Suppressor macrophage treated with lipopolysaccharide for 1 hour (primary cell): ENCODE data around the gene ZNF593.
A peak's percentile ranks its signal among the peaks of the same experiment; 100 is the strongest.

Experiments
- DNase-seq, 3 donors: peaks; one replicate each; pipeline ENCODE4 v3.0.0-alpha.2; 2020 to 2022

The ZNF593 gene

DNA sequence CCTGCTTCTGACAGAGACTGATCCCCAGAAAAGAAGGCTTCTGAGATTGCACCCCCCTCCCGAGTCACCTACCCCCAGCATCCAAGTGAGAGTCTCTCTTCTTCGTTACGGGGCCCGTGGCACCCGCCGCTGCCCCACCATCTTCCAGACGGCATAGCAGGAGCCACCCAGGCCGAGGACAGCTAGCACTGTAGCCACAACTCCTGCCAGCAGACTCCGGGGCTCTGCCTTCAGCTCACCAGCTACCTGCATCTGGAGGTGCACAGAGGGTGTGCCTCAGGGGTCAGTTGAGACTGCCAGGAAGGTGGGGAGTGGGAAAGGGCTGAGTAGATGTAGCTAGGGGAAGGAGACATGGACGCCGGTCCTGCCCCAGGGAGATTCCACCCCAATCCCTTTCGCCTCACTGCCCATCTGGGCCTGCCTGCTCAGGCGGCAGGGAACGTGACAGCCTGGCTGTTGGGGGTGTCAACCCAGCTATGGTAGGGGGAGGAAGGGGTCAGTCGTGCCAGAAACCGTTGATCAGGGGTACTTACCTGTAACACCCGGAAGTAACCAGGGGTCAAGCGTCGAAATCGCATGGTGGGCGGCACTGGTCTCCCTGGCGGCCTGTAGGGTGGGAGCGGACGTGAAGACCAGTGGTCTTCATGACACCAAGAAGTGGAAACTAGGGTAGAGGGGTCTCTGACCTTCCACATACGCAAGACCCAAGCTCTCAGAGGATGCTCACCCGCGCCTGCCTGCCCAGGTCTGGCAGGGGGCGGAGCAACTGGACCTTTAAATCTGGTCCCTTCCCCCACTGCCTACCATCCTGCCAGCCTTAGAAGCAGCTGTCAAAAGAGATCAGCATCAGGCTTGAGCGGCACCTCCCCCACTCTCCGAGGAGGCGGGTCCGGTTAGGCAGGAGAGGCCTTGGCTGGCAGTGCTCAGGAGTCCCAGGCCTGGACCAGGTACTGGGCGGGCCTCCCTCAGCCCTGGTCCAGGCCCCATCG lies 1.7 kb downstream of the ZNF593 start, which contains the start of gene ZNF593OS:
Gene ZNF593OS, minus strand, starts transcription at position 749 of the 989 bp plus-strand sequence. Its CDS starts 171 bp downstream, at position 578.
- DNase-seq: no peak

DNA sequence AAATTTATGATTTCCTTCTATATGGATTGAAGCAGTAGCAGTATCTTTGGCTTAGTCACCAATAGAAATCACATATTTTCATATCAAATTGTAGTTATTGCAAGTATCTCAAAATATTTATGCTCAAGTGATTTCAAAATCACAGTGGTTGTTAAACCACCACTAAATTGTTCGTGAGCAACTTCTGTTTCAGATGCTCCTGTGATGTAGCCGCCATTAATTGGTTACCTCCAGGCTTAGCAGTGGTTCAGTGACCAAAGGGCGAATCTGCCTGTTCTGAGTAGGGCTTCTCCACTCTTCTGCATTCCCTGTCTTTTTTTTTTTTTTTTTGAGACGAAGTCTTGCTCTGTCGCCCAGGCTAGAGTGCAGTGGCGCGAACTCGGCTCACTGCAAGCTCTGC lies 5.6 kb downstream of the ZNF593 start:
- no peak for DNase-seq

DNA sequence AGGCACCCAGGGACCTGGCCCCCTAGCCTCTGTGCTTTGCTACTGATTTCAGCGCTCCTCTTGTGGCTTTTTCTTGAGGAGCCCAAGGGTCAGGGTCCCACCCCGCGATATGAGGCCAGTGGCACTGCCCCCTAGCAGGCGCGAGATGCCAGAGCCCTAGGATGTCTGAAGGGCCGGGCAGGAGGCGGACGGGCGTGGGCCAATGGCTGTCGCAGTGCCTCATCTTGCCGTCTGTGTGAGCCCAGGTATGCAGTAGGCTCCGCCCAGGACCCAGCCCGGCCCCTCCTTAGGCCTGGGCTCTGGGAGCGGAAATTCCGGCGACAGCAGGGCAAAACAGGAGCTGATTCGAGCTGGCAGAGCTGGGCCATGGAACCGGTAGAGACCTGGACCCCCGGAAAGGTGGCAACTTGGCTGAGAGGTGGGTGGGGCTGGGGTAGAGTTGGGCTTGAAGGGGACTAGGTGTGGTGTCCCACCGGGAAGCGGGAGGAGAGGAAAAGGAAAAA lies 7.5 kb downstream of the ZNF593 start, which contains the start of gene CNKSR1:
Gene CNKSR1, plus strand, starts transcription at position 310 of the 503 bp plus-strand sequence. Its CDS starts 57 bp downstream, at position 367.
- no peak for DNase-seq

DNA sequence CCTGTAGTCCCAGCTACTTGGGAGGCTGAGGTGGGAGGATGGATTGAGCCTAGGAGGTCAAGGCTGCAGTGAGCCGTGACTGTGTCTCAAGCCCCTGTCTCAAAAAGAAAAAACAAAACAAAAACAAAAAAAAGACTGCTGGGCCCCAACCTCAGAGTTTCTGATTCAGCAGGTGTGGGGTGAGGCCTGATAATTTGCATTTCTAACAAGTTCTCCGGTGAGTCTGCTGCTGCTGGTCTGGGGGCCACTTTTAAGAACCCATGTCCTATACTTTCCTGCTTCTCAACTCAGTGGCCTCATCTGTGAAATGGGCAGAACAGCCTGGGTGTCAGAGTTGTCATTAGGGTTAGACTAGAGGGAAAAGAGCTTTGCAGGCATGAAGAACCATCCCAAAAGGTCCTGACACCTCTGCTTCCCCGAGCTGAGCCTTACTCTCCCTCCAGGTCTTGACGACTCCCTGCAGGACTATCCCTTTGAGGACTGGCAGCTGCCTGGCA lies 10.3 kb downstream of the ZNF593 start:
- DNase-seq: no peak

DNA sequence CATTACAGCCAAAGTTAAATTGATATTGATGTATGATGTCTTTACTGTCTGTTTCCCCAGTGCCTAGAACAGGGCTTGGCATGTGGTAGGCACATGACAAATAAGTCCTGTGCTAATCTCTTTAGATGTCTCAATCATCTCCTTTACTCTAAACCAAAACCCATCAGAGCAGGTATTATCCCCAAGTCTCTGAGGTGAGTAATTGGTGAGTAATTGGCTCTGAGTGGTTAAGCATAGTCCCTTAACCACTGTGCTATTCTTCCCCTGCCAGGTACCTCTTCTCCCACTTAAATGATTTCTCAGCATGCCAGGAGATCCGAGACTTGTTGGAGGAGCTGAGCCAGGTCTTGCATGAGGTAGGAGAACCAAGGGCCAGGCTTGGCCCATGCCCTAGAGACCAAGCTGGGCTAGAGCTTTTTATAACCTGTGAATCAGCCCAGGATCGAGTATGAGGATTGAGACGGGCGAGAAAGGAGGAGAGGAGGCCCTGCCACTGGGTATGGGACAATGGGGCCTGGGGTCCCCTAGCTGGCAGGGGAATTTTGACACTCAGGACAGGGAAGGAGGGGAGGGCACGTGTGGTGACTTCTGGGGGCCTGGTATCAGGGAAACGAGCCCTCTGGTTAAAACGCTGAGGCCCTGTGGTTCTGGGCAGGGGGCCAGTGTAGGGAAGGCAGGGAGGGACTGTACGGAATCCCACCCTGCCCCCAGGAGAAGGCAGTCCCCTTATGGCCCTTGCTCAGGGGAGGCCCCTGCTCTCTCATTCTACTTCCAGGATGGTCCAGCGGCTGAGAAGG lies 12.1 kb downstream of the ZNF593 start:
- no peak for DNase-seq

DNA sequence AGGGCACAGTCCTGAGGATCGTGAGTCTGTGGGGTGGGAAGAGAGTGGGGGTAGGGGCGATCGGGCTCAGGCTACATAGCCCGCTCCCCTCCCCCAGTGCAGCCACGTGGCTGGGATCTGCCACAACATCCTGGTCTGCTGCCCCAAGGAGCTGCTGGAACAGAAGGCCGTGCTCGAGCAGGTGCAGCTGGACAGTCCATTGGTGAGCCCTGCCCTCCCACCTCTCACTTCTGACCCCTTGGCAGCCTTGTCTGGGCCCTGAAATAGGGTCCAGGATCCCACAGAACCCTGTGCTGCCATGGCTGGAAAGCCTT lies 12.6 kb downstream of the ZNF593 start:
- DNase-seq: no peak

DNA sequence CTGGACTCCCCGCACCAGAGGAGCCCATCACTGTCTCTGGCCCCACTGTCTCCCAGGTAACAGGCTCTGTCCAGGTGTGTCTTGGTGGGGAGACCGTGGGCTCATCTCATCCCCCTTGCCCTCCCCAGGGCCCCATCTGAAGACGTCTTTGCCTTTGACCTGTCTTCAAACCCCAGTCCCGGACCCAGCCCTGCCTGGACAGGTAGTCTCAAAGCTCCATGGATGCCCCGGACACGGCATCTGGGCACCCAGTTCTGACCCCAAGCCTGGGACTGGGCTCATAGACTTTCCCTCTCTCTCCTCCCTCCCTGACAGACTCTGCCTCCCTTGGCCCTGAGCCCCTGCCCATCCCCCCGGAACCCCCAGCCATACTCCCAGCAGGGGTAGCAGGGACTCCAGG lies 14.4 kb downstream of the ZNF593 start:
- DNase-seq: no peak

DNA sequence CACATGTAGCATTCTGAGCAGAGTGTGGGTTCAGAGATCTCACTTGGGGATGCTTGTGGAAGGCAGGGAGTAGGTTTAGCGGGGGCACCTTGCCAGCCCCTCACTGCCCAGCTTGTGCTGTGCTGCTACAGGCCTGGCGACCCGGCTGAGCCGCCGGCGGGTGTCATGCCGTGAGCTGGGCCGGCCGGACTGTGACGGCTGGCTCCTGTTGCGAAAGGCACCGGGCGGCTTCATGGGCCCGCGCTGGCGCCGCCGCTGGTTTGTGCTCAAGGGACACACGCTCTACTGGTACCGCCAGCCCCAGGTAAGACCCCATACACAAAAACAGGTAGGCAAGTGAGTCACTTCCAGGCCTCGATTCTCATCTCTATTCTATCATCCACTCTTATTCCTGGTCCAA lies 15.2 kb downstream of the ZNF593 start:
- no peak for DNase-seq

DNA sequence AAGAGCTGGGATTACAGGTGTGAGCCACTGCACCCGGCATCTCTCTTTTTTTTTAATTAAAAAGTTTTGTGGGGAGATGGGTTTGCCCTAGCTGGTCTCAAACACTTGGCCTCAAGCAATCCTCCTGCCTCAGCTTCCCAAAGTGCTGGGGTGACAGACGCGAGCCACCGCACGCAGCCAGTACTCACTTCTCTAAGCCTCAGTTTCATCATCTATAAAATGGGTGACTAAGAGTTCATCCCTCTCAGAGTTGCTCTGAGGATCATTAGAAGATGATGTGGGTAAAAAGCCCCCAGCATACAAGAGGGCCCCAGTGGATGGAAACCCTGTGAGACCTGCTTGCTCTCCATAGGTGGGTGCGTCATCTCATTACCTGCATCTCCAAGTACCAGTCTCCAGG lies 18.2 kb downstream of the ZNF593 start:
- DNase-seq: no peak

DNA sequence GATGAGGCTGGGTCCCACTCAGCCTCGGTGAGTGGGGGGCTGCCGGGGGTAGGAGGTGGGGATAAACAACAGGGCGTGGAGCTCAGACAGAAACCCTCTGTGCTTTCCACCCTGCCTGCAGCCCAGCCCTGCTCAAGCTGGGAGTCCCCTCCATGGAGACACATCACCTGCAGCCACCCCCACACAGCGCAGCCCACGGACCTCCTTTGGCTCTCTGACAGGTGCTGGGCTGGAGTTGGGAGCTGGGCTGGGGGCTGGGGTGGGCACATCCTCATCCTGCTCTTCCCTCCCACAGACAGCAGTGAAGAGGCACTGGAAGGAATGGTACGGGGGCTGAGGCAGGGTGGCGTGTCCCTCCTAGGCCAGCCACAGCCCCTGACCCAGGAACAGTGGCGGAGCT lies 18.8 kb downstream of the ZNF593 start:
- no peak for DNase-seq

DNA sequence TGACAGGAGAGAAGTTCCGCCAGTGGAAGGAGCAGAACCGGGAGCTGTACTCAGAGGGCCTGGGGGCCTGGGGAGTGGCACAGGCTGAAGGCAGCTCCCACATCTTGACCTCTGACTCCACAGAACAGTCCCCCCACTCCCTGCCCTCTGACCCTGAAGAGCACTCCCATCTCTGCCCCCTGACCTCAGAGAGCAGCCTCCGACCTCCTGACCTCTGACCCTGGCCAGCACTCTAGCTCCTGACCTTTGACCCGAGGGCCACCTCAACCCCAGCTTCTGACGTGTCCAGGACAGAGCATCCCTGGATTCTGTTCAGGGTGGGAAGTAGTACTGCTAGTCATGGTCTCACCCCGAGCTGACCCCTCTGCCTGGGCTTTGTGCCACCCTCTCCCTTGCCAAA lies 19.6 kb downstream of the ZNF593 start:
- DNase-seq: no peak

DNA sequence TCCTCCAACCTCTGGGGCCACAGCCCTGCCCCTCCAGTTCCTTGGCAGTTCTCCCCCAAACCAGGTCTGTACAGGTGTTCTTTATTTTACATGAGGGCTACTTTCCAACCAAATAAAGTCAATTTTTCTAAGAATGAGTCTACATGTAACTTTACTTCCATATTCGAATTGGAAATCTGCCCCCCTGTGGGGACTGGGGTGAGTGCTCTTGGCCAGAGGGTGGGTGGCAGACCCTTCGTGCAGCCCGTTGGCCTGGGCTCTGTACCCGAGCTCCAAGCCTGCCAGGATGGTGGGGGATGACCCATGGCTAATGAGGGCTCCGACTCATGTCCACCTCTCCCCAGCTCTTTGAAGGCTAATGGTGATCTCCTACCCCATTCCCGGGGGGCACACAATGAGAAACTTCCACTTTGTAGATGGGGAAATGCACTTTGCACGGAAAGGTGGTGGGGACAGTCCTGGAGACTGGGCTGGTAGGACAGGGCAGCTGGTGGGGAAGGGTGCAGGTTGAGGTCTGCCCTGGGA lies 20.1 kb downstream of the ZNF593 start:
- no peak for DNase-seq

DNA sequence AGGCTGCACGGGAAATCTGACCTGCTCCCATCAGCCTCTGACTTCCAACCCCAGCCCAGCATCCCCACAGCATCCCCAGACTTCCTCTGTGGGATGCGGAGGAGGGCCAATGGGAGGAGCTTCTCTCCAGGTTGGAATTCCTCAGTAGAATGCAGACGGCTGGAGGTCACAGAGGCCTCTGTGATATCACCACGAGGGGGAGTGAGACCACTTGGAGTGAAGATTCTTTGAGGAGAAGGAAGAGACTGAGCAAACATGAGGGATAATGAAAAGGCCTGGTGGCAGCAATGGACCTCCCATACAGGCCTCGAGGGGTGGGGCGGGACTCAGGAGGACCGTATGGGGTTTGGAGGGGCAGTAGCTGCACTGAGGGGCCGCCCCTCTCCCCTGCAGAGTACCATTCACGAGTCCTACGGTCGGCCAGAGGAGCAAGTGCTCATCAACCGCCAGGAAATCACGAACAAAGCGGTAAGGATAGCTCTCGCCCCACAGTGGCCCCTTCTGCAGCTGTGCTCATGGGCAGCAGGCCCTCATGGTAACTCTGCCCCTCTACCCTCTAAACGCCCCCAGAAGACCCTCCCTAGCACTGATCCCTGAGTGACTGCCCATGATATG lies 20.8 kb downstream of the ZNF593 start, which contains the start of gene CATSPER4:
Gene CATSPER4, plus strand, starts transcription at position 230 of the 615 bp plus-strand sequence. Its CDS starts 26 bp downstream, at position 256.
- DNase-seq: peak; percentile 19 to 31 (median 25)

DNA sequence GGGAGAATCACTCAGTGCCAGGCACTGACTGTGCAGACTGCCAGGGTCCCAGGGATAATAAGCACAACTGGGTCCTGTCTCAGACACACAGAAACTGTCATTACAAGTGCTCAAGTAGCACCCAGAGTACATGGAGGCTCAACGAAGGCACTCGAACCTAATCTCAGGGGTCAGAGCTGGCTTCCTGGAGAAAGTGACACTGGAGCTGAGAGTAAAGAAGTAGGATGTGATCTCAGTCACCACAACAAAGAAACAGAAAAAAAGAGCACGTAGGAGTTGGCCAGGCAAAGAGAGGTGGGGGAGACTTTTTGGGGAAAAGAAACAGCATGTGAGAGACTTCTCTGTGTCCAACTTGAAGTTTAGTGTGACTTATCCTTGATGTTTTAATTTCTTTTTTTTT lies 22.0 kb downstream of the ZNF593 start:
- no peak for DNase-seq

DNA sequence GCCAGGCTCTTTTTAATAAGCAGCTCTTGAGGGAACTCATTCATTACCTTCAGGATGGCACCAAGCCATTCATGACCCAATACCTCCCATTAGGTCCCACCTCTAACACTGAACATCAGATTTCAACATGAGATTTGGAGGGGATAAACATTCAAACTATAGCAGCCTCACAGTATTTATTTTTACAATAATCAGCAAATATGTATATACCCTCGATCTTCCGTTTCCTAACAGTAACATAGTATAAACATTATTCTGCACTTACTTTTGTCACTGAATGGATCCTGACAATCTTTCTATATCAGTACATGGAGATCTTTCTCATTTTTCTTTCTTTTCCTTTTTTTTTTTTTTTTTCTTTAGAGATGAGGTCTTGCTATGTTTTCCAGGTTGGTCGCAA lies 26.1 kb downstream of the ZNF593 start:
- DNase-seq: no peak

DNA sequence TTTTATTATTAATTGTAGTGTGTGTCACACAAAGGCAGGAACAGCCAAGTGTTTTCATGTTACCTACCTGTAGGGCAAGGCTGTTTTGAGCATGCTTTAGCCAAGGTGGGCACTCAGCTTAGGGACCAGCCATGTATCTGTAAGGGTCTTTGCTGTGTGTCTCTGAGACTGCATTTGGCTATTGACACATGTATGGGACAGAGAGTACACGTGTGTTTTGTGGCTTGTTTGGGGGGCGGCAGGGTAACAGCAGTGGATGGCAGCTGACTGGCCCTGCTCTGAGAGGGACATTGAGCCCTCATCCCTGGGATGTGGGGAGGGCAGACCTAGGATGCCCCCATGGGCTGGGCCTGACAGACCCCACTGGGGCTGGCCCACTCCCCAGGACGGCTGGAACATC lies 27.6 kb downstream of the ZNF593 start:
- no peak for DNase-seq

DNA sequence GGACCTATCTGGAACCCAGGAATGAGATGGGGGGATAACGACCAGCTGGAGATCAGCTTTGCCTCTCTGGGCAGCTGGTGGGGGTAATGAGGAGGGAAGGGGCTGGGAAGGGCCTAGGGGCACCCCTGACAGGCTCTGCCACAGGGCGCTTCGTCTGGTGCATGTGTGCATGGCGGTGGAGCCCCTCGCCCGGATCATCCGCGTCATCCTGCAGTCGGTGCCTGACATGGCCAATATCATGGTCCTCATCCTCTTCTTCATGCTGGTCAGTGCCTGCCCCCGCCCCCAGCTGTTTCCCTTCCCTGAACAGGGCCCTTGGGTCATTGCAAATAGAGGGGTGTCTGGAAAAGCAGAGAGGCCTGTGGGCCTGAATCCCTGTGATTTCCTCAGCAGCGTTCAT lies 28.1 kb downstream of the ZNF593 start:
- DNase-seq: no peak

DNA sequence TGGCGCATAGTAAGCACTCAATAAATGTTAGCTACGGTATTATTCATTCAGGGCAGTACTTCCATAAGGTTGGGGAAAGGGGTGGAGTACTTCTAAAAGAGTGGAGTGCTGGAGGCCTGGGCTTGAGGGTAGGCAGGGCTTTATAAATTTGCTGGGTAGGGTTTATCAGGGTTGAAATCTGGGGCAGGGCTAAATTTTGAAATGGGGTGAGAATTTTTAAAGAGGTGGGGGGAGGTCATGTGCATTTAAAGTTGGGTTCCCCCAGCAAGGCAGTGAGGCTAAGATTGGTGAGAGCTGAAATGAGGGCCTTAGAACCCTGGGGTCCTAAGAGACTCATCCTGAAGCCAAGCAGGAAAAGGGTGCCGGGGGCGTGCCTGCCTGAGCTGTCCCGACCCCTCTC lies 30.7 kb downstream of the ZNF593 start:
- no peak for DNase-seq

DNA sequence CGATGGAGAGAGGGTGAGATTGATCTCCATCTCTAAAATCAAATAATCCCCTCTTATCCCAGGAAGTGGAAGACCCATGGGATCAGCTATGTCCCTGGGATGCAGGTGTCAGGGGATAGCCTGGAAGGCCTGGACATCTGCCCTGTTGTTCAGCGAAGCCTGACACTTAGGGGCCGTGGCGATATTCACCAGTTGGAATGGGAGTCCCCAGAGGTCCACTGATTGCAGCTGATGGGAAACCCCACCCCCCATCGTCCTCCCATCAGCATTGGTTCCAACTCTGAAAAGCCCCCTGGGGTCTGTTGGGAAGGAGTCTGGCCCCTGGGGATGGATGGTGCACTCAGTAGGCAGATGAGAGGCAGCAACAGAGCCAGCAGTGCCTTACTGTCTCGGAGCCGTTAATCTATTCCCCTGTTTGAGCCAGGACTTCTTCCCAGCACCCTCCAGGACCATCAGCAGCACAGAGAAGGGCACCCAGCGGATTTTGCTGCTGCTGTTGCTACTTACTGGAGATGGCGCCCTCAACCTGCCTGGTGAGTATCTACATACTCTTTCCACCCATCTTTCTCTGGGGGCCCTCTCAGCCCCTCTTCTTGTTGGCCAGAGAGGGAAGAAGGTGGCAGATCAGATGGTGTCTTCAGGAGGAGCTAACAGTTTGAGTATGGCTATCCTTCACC lies 34.1 kb downstream of the ZNF593 start:
- peak in 2 of 3 donors; percentile 6 to 24 for DNase-seq

DNA sequence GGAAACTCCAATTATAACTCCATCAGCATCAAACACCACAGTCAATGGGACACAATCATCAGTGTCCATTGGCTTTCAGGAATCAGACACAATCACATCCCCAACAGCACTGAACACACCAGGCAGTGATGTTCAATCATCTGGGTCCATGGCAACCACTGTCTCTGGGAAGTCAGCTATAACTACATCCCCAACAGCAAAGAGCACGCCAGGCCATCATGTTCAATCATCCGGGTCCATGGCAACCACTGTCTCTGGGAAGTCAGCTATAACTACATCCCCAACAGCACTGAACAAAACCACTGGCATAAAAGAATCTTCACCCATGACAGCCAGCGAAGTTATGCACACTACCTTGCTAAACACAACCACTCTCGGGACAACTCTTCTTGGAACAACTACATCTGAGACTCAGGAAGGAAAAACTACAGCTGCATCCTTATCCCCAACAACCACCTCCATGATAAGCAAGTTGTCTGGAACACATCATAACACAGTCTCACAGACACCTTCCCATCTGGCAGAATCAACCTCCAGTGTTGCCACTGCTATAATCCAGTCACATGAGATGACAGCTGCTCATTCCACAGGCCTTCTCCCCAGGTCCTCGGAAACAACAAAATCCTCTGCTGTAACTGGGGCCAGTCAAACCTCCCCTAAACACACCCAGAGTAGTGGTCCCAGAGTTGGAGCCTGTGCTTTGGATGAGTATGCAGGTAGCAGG lies 40.6 kb downstream of the ZNF593 start:
- no peak for DNase-seq

DNA sequence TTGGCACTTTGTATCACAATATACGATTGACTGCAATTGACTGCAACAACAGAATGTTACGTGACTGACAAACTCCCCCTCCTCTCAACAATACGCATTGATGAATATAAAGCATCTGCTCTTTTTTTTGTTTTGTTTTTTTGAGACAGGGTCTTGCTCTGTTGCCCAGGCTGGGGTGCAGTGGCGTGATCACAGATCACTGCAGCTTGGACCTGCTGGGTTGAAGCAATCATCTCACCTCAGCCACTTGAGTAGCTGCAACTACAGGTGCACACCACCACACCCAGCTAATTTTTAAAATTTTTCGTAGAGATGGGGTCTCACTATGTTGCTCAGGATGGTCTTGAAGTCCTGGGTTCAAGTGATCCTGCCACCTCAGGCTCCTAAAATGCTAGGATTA lies 43.0 kb downstream of the ZNF593 start:
- DNase-seq: no peak
